Activated CD4-positive, alpha-beta memory T cell treated with anti-CD3 and anti-CD28 coated beads for 36 hours (primary cell): Measurements from ENCODE around the gene PDXP. TPM values are rescaled to one million over a fixed set of nuclear protein-coding genes. Genes with fewer than 3 reads are reported as not detected.

Source experiments
- CTCF ChIA-PET: fragments of 350-600 bp; sonication (Branson Sonifier 250); formaldehyde crosslinking; loops from one replicate; lab custom pipeline; 2021; ENCODE audit warnings: antibody characterized with exemption, inconsistent platforms; lab: Charles Lee
- POLR2A ChIA-PET: fragments of 350-600 bp; sonication (Branson Sonifier 250); formaldehyde crosslinking; loops from one replicate; lab custom pipeline; 2021; ENCODE audit warnings: antibody characterized with exemption; lab: Charles Lee
- DNase-seq: peaks from one replicate; pipeline ENCODE4 v3.0.0-alpha.2; 2020
- H3K27ac Mint-ChIP-seq: one replicate; pipeline ENCODE4 v1.8.0; 2021; ENCODE audit warnings: mixed read lengths
- H3K27me3 Mint-ChIP-seq: one replicate; pipeline ENCODE4 v1.8.0; 2021; ENCODE audit warnings: mixed read lengths
- H3K36me3 Mint-ChIP-seq: one replicate; pipeline ENCODE4 v1.8.0; 2021; ENCODE audit warnings: mixed read lengths
- H3K4me1 Mint-ChIP-seq: one replicate; pipeline ENCODE4 v1.8.0; 2021; ENCODE audit warnings: low read depth, mixed read lengths
- H3K4me3 Mint-ChIP-seq: one replicate; pipeline ENCODE4 v1.8.0; 2021; ENCODE audit warnings: mild to moderate bottlenecking, mixed read lengths
- H3K9me3 Mint-ChIP-seq: one replicate; pipeline ENCODE4 v1.8.0; 2021; ENCODE audit warnings: mixed read lengths
- intact Hi-C: fragments of 100-400 bp; cut with micrococcal nuclease; formaldehyde crosslinking; loops from one replicate; pipeline ENCODE4 v1.15.1; 2023
- total RNA-seq, 2 experiments: library from RNA; stranded (reverse); gene quantifications; one replicate each; pipeline ENCODE4 v1.2.3, GENCODE V29; 2021

Gene PDXP
- total RNA-seq, 2 experiments from 2014 or later, result 21.9 to 22.9 TPM

GRCh38 chr22:37674951-37675929 lies 16.7 kb downstream of the PDXP start, which contains the start of gene LGALS1:
Gene LGALS1 (plus strand): TSS chr22:37675636. CDS start chr22:37675703, 67 bp downstream.
- intact Hi-C loops, result loop anchor here (5.0 to 10.0 kb wide), 2 partner anchors 133 to 170 kb away; partner anchors contain the start of genes ANKRD54 and EIF3L
- Mint-ChIP-seq H3K36me3 (peaks cover 14% of the 10 kb centered on the region), H3K4me3 (peak within 1 kb of the TSS; percentile 87), H3K4me1 (peaks cover 48% of the 10 kb centered on the region), H3K9me3 (no peaks in the 10 kb centered on the region), H3K27ac (peak within 1 kb of the TSS; percentile 93), H3K27me3 (no peaks in the 10 kb centered on the region)
- POLR2A ChIA-PET, result interaction anchor here (0.9 to 3.4 kb wide), 12 partner anchors 11 to 67 kb away, joined by 3 to 15 read pairs (median 6); partner anchors contain the start of genes GGA1, NOL12 and PDXP
- CTCF ChIA-PET, result interaction anchor here (0.5 to 24.9 kb wide), 9 partner anchors 10 to 68 kb away, joined by 3 to 574 read pairs (median 7); partner anchors contain the start of genes GGA1, PDXP, SH3BP1 and TRIOBP
- peak; percentile 89 for DNase-seq

- intact Hi-C loops, result loop anchor here (1.0 to 10.0 kb wide), 3 partner anchors 33 to 169 kb away; partner anchors contain the start of genes ANKRD54 and EIF3L
Measured at GRCh38 chr22:37675930-37676735, 17.6 kb downstream of the PDXP start.

GRCh38 chr22:37676736-37677492 lies 18.4 kb downstream of the PDXP start:
- intact Hi-C loops, result loop anchor here (1.0 to 10.0 kb wide), 5 partner anchors 19 to 168 kb away; partner anchors contain the start of genes ANKRD54, EIF3L, GGA1 and PDXP
- peak; percentile 97 for DNase-seq
- peak overlapping the region; percentile 93 for H3K27ac Mint-ChIP-seq
- H3K4me1 Mint-ChIP-seq, result peaks cover 52% of the 10 kb centered on the region
- no peaks in the 10 kb centered on the region for H3K9me3 Mint-ChIP-seq
- H3K36me3 Mint-ChIP-seq, result peaks cover 14% of the 10 kb centered on the region
- no peaks in the 10 kb centered on the region for H3K27me3 Mint-ChIP-seq
- ChIA-PET POLR2A (interaction anchor here (0.8 to 3.4 kb wide), 9 partner anchors 9 to 72 kb away, joined by 3 to 15 read pairs (median 5); partner anchors contain the start of genes GGA1, NOL12 and PDXP), CTCF (interaction anchor here (1.0 to 24.9 kb wide), 6 partner anchors 9 to 84 kb away, joined by 3 to 574 read pairs (median 13); partner anchors contain the start of genes NOL12, PDXP and SH3BP1)
- H3K4me3 Mint-ChIP-seq, result peak overlapping the region; percentile 87

More at GRCh38 chr22:37675930-37676735, 17.6 kb downstream of the PDXP start:
- CTCF ChIA-PET, result interaction anchor here (1.1 to 24.9 kb wide), 6 partner anchors 10 to 69 kb away, joined by 6 to 574 read pairs (median 14); partner anchors contain the start of genes GGA1, NOL12, PDXP and SH3BP1
- POLR2A ChIA-PET, result interaction anchor here (0.8 to 3.4 kb wide), 14 partner anchors 10 to 71 kb away, joined by 3 to 15 read pairs (median 5); partner anchors contain the start of genes GGA1, NOL12 and PDXP
- Mint-ChIP-seq H3K27ac (peak overlapping the region; percentile 93), H3K27me3 (no peaks in the 10 kb centered on the region), H3K36me3 (peaks cover 14% of the 10 kb centered on the region), H3K4me3 (peak overlapping the region; percentile 87), H3K4me1 (peaks cover 47% of the 10 kb centered on the region), H3K9me3 (no peaks in the 10 kb centered on the region)
- peak; percentile 51 for DNase-seq

GRCh38 chr22:37677493-37677974 lies 19.0 kb downstream of the PDXP start:
- H3K27ac Mint-ChIP-seq, result peak overlapping the region; percentile 93
- no peaks in the 10 kb centered on the region for H3K27me3 Mint-ChIP-seq
- CTCF ChIA-PET, result interaction anchor here (1.0 to 24.9 kb wide), 6 partner anchors 9 to 85 kb away, joined by 3 to 574 read pairs (median 13); partner anchors contain the start of genes NOL12, PDXP and SH3BP1
- H3K4me1 Mint-ChIP-seq, result peaks cover 46% of the 10 kb centered on the region
- intact Hi-C loops, result loop anchor here (1.0 to 10.0 kb wide), 4 partner anchors 19 to 167 kb away; partner anchors contain the start of genes ANKRD54, EIF3L, GGA1 and PDXP
- H3K36me3 Mint-ChIP-seq, result peaks cover 14% of the 10 kb centered on the region
- peak overlapping the region; percentile 87 for H3K4me3 Mint-ChIP-seq
- no peaks in the 10 kb centered on the region for H3K9me3 Mint-ChIP-seq
- POLR2A ChIA-PET, result interaction anchor here (1.3 to 3.4 kb wide), 4 partner anchors 8 to 69 kb away, joined by 5 to 15 read pairs (median 12); partner anchors contain the start of genes GGA1, NOL12 and PDXP
- DNase-seq, result no peak

- DNase-seq, result no peak
- CTCF ChIA-PET, result interaction anchor here (1.3 to 24.9 kb wide), 3 partner anchors 41 to 86 kb away, joined by 3 to 574 read pairs (median 20); partner anchors contain the start of gene SH3BP1
- Mint-ChIP-seq H3K27me3 (no peaks in the 10 kb centered on the region), H3K27ac (no peak overlapping the region), H3K36me3 (peaks cover 14% of the 10 kb centered on the region), H3K9me3 (no peaks in the 10 kb centered on the region), H3K4me3 (peak overlapping the region; percentile 26), H3K4me1 (peaks cover 39% of the 10 kb centered on the region)
- POLR2A ChIA-PET, result interaction anchor here (2.1 kb wide), 1 partner anchor 20 kb away, joined by 8 read pairs; the partner anchor contains the start of gene PDXP
- intact Hi-C loops, result loop anchor here (5.0 to 10.0 kb wide), 2 partner anchors 136 to 166 kb away; partner anchors contain the start of genes ANKRD54 and EIF3L
Measured at GRCh38 chr22:37678372-37678771, 19.8 kb downstream of the PDXP start.

- ChIA-PET POLR2A (interaction anchor here (0.9 kb wide), 1 partner anchor 36 kb away, joined by 4 read pairs; no protein-coding TSS in a partner anchor), CTCF (interaction anchor here (1.8 to 24.9 kb wide), 4 partner anchors 18 to 73 kb away, joined by 7 to 574 read pairs (median 50); partner anchors contain the start of genes GGA1 and SH3BP1)
- no peak for DNase-seq
- Mint-ChIP-seq H3K27me3 (no peaks in the 10 kb centered on the region), H3K4me1 (peaks cover 32% of the 10 kb centered on the region), H3K27ac (peak overlapping the region; percentile 3), H3K4me3 (no peak overlapping the region), H3K9me3 (no peaks in the 10 kb centered on the region), H3K36me3 (peaks cover 14% of the 10 kb centered on the region)
- intact Hi-C loops, result loop anchor here (5.0 to 10.0 kb wide), 2 partner anchors 137 to 165 kb away; partner anchors contain the start of genes ANKRD54 and EIF3L
Measured at GRCh38 chr22:37679670-37680069, 21.1 kb downstream of the PDXP start.

GRCh38 chr22:37680191-37680851 lies 21.8 kb downstream of the PDXP start:
- Mint-ChIP-seq H3K4me1 (peaks cover 26% of the 10 kb centered on the region), H3K27me3 (no peaks in the 10 kb centered on the region), H3K27ac (no peak overlapping the region), H3K9me3 (no peaks in the 10 kb centered on the region), H3K36me3 (peaks cover 14% of the 10 kb centered on the region), H3K4me3 (no peak overlapping the region)
- DNase-seq, result no peak
- CTCF ChIA-PET, result interaction anchor here (0.9 to 24.9 kb wide), 13 partner anchors 7 to 142 kb away, joined by 3 to 574 read pairs (median 6); partner anchors contain the start of genes GGA1 and SH3BP1
- intact Hi-C loops, result no loop called here
- POLR2A ChIA-PET, result interaction anchor here (0.7 to 1.8 kb wide), 5 partner anchors 22 to 62 kb away, joined by 3 to 10 read pairs (median 4); partner anchors contain the start of gene PDXP

GRCh38 chr22:37681001-37681424 lies 22.5 kb downstream of the PDXP start:
- DNase-seq, result no peak
- Mint-ChIP-seq H3K9me3 (no peaks in the 10 kb centered on the region), H3K4me3 (no peak overlapping the region), H3K36me3 (peaks cover 14% of the 10 kb centered on the region), H3K27me3 (no peaks in the 10 kb centered on the region), H3K27ac (peak overlapping the region; percentile 31), H3K4me1 (peaks cover 23% of the 10 kb centered on the region)
- POLR2A ChIA-PET, result interaction anchor here (1.0 to 1.8 kb wide), 5 partner anchors 36 to 63 kb away, joined by 3 to 10 read pairs (median 4); no protein-coding TSS in a partner anchor
- CTCF ChIA-PET, result interaction anchor here (0.6 to 24.9 kb wide), 25 partner anchors 8 to 174 kb away, joined by 3 to 574 read pairs (median 4); partner anchors contain the start of genes ANKRD54, GGA1, PDXP and SH3BP1
- intact Hi-C loops, result loop anchor here (1.0 kb wide), 3 partner anchors 38 to 73 kb away; partner anchors contain the start of gene GGA1
